ENCODE results near the gene PRMT7.

Gene PRMT7

DNA sequence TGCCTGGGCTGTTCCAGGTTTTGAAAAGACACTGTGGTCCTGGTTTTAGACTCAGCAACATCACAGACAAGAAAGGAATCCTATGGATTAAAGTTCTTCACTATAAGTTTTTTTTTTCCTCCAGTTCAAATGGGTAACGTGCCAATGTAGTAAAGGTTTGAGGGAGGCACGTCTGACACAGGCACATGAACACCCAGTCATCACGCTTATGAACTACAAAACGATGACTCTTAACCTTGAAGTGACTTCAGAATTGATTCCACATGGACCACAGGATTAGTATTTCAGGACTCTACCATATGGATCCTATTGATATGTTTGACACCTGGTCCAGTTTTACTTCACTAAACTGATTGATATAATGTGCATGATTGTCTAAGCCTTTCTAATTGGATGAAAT is 2.3 kb downstream of the PRMT7 start:
- DNase-seq, result no peak

DNA sequence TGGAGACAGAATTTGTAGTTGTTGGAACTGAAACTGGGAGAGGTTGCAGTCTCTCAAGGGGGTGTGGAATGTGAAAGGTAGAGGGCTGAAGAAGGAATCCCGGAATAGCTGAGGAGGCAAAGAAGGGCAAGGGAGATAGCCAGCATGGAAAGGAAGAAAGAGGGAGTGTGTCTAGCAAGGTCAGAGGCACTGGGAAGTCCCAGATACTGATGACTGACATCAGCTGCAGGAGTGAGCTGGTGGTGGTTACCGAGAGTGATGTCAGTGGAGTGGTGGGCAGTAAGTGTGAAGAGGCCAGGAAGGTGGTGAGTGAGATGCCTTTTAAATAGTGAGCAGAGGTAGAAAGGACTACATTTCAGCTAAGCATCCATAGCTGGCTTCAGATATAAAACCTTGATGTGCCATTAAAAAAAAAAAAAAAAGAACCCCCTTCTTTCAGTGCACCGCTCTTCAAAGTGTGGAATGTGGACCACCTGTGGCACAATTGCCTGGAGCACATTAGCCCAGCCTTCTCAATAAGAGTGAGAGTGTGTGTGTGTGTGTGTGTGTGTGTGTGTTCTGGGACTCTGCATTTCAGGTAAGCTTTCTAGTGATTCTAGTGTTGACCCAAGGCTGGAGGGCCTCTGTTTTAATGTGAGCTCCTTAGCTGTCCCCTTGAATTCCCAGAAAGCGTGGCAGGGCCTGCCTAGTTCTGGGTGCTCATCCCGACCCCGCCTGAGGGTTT is 8.5 kb downstream of the PRMT7 start:
- no peak for DNase-seq

DNA sequence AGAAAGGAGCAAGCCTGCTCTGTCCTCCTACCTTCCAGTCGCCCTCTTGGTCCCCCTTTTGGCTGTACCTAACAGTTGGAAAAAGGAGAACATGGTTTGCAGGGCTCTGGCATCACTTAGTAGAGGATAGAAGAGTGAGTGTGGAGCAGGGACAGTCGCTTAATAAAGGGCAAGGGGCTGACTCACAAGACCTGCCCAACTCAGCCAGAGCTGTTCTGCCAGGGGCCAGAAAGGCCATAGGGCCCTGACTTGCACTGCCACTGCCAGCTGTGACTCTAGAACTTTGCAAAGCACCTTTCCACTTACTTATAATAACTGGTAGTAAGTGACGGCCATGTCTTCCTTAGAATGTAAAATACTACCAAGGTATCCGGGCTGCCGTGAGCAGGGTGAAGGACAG is 13.5 kb downstream of the PRMT7 start:
- no peak for DNase-seq

DNA sequence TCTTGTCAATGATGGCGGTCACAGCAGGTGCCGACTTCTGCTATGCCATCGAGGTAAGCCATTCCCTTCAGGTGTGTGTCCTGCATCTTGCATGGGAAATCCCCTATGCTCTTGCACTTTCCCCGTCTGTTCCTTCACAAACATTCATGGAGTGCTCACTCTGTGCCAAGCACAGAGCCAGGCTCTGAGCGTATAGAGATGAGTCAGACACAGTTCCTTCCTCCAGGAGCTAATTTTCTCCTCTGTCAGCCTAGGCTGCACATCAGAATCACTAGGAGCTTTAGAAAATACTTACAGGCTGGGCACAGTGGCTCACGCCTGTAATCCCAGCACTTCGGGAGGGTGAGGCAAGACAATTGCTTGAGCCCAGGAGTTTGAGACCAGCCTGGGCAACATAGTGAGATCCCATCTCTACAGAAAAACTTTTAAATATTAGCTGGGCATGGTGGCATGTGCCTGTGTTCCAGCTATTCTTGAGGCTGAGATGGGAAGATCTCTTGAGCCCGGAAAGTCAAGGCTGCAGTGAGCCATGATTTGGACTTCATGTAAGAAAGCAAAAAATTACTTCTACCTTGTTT is 14.1 kb downstream of the PRMT7 start:
- DNase-seq, result no peak

DNA sequence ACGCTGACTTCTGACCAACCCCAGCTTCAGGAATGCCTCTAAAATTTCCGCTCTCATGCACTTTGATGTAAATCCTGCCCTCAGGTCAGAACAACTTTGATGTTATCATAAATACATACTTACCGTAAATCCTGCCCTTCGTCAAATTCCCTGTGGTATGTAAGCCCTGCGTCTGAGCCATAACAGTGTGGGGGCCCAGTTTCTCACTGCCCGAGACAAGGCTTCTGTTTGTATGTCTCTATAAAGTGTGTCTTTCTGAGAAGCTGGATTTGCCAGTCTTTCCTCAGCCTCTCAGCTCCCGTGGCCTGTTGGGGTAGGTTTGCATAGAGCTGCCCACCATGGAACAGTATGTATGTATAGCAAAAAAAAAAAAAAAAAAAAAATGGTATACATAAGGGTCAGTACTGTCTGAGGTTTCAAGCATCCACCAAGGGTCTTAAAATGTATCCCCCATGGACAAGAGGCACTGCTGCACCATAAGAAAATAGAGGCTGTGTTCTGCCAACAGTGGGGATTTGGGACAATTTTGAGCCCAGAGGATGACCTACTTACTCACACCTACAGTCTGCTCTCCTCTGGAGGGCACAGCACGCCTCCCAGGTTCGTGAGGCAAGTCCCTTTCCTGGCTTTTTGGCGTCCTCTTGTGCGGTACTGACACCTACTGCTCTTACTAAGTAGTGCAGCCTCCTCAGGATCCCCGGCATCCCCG is 17.5 kb downstream of the PRMT7 start:
- DNase-seq, result no peak

DNA sequence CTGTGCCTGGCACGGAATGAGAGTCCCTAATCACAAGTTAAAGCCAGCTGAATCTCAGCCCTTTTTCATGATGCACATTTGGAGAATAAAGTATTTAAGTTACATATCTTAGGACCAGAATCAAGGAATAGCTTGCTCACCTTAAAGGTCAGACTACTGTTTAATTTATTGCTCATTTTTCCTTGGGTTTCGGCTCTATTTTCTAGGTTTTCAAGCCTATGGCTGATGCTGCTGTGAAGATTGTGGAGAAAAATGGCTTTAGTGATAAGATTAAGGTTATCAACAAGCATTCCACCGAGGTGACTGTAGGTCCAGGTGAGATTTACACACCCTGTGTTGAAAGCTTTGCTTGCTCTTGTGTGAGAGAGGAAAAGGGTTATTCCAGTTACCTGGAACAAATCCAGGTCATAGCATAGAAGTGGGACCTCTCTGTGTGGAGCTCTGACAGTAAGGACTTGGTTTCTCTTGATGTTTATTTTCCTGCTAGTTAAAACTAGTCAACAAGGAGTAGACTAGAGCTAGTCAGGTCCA is 18.1 kb downstream of the PRMT7 start:
- DNase-seq, result no peak

DNA sequence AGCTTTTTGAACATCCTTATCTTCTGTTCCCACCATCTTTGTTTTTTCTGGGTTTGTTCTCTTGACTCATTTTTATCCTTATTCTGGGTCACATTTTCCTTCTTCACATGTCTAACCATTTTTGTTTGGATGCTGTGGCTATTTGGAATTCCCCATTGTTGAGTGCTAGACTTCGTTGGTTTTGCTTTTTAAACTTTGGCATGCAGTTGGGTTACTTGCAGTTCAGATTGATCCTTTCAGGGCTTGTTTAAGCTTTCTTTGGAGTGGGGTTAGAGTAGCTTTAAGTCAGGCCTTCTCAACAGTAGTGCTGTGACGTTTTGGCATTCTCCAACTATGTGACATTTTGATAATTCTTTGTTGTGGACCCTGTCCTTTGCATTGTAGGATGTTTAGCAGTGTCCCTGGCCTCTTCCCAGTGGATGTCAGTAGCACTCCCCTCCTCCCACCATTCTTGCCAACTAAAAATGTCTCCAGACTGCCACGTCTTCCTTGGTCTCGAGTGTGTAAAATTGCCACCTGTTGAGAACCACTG is 21.1 kb downstream of the PRMT7 start:
- no peak for DNase-seq

DNA sequence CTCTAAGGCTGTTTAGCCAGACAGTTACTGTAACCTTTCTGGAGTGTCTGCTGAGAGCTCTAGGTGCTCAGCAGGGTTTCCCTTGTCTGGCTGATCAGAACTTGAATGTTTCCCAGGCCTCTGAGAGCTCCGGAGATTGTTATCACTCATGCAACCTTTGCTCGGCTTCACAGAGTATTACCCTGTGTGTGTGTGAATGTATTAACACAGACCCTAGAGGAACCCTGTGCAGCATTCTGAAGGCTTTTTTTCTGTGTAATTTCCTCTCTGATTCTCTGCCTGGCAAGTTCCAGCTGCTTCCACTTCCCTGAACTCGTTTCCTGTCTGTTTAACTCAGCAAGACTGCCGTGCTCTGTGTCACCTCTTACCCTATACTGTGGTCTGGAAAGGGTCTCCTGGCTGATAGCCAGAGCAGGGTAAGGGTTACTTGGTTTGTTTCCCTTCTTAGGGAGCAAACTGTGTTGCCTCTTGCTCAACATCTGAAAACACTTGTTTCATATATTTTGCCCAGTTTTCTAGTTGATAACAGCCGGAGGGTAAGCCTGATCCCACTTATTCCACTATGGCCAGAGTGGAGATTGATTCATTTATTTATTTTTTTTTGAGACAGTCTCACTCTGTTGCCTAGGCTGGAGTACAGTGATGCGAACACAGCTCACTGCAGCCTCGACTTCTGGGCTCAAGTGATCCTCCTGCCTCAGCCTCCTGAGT is 21.7 kb downstream of the PRMT7 start:
- peak; percentile 12 for DNase-seq

DNA sequence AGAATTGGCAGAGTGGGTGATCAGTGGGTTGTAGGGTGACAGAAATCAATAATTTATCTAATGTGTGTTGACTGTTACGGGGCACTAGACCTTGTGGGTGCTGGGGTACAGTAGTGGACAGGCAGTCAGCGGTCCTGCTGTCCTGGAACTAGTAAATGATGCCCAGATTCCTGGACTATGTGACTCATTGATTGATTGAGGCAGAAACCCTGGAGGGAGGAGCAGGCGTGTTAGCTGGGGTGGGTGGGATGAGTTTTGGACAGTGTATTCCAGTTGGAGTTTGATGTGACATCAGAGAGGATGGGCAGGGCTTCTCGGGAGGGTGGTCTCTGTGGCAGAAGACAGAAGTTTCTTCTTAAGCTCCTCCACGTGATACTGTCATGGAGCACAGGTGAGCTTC is 24.4 kb downstream of the PRMT7 start:
- no peak for DNase-seq

DNA sequence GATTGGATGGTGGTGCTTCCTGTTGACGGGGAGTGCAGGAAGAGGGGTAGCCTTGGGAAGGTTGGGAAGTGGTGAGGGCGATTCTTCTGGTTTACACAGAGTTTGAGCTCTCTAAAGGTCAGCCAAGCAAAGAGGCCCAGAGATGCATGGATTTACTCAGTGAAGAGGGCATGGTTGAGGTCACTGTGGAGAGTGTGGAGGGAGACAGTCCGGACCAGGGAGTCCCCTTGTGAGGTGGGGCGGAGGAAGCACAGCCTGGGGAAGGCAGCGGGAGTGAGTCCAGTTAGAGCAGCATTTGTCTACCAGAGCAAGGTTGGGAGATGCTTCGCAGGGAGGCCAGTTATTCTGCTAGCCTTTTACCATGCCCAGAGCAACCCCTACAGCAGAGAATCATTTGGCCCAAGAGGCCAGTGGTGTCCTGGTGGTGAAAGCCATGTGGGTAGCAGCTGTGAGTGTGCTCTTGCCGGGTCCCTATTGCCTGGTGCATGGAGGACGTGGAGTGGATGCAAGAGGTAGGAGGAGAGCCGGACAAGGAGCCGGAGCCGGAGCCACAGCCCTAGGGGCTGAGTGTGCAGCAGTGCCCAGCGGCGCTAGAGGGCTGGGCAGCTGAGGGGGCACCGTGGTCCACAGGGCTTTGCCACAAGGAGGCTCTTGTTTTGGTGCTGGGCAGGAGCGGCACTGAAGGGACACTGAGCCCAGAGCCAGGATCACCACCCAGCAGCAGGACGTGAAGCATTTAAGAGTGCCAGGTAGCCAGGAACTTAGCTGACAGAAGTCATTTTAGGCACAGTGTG is 27.7 kb downstream of the PRMT7 start:
- no peak for DNase-seq

DNA sequence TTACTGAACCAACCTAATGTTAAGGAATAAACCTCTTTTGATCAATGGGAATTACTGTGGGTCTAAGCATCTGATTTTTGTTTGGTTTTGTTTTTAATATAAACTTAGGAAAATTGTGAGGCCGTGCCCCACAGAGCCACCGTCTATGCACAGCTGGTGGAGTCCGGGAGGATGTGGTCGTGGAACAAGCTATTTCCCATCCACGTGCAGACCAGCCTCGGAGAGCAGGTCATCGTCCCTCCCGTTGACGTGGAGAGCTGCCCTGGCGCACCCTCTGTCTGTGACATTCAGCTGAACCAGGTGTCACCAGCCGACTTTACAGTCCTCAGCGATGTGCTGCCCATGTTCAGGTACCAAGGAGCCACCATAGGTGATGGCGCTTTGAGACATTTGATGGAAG is 28.4 kb downstream of the PRMT7 start:
- DNase-seq, result no peak

DNA sequence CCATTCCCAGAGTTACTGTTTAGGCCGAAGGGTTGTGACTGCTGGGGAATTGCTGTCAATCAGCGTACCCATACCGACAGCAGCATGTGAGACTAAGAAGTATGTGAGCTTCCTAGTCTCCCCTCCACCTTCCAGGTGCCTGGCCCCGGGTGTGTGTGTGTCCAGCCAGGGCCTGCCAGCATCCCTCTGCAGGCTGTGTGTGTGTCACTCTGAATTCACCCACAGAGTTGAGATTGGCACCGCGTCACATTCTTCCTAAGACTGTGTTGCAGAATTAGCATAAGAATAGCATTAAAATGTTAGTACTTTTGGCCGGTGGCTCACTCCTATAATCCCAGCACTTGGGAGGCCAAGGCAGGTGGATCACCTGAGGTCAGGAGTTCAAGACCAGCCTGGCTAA is 31.8 kb downstream of the PRMT7 start:
- no peak for DNase-seq

DNA sequence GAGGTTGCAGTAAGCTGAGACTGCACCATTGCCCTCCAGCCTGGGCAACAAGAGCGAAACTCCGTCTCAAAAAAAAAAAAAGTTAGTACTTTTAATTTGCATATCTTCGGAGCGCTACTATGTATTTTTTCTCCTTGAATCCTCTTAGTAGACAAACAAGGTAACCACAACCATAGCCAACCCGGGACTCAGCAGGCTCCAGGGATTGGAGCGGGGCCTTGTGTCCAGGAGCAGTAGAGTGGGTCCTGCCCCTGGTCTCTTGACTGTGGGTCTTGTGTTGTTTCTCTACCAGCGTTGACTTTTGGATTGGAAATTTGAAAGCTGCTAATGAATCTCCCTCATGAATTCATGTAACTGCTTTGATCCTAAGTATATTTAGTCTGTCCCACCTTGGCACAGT is 32.3 kb downstream of the PRMT7 start:
- no peak for DNase-seq

DNA sequence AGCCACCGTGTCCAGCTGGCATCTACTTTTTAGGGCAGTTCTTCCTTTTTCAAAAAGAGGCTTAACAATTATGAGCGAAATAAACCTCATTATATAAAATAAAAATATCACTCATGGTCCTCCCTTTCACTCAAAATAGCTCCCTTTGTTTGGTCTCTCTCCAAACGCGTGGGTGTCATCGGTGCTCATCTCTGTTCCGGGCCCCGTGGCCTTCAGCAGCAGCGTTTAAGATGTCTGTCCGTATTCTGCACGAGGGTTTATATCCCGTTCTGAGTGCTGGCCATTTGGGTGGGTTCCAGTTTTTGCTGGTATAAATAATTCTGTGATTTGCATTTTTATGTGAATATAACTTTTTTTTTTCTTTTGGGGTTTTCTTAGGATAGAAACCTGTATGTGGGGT is 33.4 kb downstream of the PRMT7 start:
- no peak for DNase-seq

DNA sequence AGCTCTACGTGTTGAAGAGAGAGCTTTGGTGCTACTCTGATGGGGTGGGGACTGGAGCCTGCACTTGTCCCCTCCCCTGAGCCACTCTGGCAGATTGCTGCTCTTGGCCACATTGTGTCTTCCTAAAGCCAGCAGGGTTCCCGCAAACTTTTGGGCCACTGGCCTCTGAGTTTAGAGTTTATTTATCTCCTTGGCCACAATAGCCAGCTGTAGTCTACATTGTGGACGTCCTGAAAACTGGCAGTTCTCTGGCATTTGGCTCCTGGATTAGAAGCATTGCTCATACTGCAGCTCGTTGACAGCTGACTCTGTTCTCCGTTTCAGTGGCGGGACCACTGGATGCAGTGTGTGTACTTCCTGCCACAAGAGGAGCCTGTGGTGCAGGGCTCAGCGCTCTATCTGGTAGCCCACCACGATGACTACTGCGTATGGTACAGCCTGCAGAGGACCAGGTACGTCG is 34.6 kb downstream of the PRMT7 start:
- no peak for DNase-seq

DNA sequence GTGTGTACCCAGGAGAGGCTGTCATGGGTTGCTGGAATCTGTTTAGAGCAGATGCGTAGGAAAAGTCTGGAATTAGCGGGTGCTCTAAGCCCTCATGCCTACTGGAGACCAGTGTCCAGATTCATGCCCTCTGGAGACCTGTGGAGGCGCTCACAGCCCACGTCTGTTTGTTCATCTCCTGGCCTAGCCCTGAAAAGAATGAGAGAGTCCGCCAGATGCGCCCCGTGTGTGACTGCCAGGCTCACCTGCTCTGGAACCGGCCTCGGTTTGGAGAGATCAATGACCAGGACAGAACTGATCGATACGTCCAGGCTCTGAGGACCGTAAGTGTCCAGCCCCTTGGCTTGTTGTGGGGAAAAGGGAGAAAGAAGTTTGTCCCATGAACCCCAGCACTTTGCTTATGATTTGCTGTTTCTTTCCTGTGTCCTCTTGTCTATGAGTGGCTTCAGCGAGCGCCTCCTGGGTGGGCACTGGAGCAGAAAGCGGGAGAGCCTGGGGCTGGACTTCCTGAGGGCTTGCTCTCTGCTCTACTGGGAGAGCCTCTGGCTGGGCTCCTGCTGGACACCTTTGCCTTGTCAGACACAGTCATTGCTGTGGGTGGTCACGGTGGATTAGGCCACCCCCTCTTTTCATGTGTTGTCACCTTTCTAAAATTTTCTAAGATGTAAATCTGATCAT is 35.3 kb downstream of the PRMT7 start:
- no peak for DNase-seq

DNA sequence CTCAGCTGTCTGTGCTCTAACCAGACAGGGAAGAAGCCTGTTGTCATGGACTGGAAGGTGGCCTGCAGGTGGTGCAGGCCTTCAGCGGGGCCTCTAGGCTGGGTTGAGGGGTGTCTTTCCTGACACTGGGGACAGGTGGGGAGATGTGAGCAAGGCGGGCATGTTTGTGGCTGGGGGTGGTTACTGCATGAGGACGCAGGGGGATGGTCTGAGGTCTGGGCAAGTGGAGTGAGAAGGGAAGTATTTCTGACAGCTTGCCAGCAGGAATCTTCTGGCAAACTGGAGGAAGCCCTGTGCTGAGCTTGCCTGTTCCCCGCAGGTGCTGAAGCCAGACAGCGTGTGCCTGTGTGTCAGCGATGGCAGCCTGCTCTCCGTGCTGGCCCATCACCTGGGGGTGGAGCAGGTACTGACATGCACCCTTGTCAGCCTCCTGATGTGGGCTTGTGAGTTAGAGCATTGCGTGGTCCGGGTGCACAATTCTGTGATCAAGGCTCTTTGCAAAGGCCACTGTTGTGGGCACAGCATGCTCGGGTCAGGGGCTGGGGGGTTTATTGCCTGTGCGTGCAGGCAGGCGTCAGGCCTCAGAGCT is 36.2 kb downstream of the PRMT7 start:
- DNase-seq, result no peak

DNA sequence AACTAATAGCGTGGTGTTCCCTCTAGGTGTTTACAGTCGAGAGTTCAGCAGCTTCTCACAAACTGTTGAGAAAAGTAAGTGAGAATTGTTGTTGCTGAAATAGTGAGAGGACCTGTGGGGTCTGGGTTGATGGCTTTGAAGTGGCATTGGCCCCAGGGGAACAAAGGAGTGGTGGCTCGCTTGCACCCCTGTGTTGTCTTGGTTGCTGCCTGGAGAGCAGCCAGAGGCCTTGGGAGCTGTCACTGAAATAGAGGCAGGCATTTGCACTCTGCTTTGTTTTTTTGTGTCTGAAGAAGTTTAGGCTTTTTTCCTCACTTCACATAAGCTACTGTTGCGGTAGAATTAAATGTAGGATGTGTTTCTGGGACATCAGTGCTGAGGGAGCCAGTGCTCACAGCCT is 36.8 kb downstream of the PRMT7 start:
- DNase-seq, result no peak

DNA sequence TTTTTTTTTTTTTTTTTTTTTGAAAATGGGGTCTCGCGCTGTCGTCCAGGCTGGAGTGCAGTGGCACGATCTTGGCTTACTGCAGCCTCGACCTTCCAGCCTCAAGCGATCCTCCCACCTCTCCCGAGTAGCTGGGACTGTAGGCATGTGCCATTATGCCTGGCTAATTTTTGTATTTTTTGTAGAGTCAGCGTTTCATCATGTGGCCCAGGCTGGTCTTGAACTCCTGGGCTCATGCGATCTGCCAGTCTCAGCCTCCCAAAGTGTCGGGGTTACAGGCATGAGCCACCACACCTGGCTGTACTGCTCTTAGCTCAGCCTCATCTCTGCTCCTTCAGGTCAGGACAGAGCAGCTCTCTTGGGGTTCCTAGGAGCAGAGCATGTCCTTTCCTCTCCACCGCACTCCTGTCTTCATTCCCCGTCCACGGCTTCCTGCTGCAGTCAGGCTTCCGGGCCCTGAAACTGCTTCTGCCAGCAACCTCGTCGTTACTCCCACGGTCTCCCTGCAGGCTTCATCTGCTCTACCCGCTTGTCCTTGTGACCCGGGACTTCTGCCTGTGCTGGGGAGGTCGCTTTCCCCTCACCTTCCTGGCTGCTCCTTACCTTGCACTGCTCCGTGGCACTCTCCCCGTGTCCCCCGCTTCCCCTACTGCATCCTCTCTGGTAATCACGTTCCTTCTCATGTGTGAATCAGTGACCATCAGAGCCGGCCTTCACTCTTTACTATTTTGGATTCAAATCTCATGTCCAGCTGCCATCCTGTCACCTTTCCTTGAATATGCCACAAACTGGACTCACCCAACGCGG is 38.0 kb downstream of the PRMT7 start:
- no peak for DNase-seq

DNA sequence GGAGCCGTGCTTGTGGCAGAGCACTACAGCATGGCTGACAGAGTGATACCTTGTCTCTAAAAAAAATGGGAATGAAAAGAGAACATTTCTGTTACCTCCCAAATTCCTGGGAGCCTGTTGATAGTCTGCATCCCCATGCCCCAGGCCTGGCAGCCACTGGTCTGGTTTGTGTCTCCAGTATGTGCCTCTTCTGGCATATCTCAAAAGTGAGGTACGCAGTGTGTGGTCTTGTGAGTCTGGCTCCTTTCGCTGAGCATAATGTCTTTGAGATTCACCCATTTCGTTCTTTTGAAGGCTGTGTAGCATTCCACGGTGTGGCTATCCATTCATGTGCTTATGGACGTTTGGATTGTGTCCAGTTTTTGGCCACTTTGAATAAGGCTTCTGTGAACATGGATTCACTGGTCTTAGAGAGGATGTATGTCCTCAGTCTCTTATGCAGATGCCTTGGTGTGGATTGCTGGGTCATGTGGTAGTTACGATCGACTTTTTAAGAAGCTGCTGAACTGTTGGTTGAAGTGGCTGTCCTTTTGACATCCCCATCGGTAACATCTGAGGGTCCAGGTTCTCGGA is 39.1 kb downstream of the PRMT7 start:
- no peak for DNase-seq

Measured in SIG-M5 (cell line).